Measurements from ENCODE around the gene LMBR1.

The LMBR1 gene

DNA sequence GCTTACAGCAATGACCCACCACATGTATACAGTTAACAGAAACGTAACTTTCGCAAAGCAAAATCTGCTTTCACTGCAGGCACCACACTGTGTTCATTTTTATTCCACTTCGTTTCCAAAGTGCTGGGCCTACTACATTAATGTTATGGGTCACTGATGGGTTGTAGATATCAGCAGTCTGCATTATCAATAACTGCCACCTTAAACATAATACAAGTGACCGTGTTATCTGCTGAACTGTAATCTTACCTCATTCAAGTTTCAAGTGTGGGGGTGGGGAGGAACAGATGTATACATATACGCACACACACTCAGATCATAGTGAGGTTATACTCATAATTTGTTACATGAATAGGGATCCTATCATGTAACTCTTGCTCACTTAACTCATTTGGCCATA is 231.3 kb downstream of the LMBR1 start:
- TF ChIP-seq, protein P1, sequence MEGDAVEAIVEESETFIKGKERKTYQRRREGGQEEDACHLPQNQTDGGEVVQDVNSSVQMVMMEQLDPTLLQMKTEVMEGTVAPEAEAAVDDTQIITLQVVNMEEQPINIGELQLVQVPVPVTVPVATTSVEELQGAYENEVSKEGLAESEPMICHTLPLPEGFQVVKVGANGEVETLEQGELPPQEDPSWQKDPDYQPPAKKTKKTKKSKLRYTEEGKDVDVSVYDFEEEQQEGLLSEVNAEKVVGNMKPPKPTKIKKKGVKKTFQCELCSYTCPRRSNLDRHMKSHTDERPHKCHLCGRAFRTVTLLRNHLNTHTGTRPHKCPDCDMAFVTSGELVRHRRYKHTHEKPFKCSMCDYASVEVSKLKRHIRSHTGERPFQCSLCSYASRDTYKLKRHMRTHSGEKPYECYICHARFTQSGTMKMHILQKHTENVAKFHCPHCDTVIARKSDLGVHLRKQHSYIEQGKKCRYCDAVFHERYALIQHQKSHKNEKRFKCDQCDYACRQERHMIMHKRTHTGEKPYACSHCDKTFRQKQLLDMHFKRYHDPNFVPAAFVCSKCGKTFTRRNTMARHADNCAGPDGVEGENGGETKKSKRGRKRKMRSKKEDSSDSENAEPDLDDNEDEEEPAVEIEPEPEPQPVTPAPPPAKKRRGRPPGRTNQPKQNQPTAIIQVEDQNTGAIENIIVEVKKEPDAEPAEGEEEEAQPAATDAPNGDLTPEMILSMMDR (IDR thresholded peaks at IDR 0.05) = no peak
- Histone ChIP-seq H3K4me1 (ENCODE audit: control insufficient read depth in 1 of 2, insufficient read depth in 1 of 2, low read depth in 1 of 2, low read length in 1 of 2) (no peaks in the 10 kb centered on the region), H3K36me3 (no peaks in the 10 kb centered on the region), H3K27ac (no peak overlapping the region), H3K27me3 (peaks cover 38% of the 10 kb centered on the region), H3K9me3 (no peaks in the 10 kb centered on the region), H3K4me3 (ENCODE audit: low read depth in 1 of 2, low read length in 1 of 2) (no peak overlapping the region)

DNA sequence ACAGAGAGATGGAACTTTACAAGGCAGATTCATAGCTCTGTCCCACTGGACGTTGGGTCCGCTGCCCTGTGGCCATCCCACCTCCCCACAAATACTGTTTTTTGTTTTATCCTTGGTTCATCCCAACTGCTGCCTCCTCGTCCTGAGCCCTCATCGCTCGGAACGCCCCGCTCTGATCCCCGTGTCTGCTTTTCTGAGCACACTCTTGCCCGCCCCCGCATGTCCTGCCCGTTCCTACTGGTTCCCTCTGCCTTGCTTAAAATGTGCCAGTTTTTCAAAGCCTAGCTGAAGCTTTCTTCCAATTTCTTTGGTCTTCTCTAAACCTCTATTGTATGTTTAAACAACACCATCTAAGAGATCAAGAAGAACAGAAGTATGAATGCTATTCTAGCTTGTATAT is 233.0 kb downstream of the LMBR1 start:
- Histone ChIP-seq H3K4me1 (ENCODE audit: control insufficient read depth in 1 of 2, insufficient read depth in 1 of 2, low read depth in 1 of 2, low read length in 1 of 2) (no peaks in the 10 kb centered on the region), H3K4me3 (ENCODE audit: low read depth in 1 of 2, low read length in 1 of 2) (no peak overlapping the region), H3K27ac (no peak overlapping the region), H3K36me3 (no peaks in the 10 kb centered on the region), H3K9me3 (no peaks in the 10 kb centered on the region), H3K27me3 (peaks cover 41% of the 10 kb centered on the region)
- TF ChIP-seq, protein P1 (IDR thresholded peaks at IDR 0.05) = no peak

DNA sequence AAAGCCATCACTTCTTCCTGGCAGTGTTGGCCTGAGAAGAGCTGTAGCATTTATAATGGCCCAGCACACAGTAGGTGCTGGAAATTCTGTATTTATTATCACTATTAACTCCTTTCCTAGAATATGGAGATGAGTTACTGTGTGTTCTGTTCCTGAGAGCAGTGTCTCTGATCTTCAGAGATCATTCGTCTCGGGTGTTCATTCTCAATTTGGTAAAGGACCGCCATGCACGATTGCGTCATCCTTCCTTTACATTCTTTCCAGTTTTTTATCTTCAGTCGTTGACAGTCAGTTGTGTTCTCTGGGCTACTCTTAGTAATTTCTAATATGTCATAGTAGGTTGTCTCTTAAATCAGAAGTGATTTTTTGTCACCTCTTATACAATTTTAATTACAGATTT is 233.8 kb downstream of the LMBR1 start:
- TF ChIP-seq, protein P1 (IDR thresholded peaks at IDR 0.05) = no peak
- Histone ChIP-seq H3K4me1 (ENCODE audit: control insufficient read depth in 1 of 2, insufficient read depth in 1 of 2, low read depth in 1 of 2, low read length in 1 of 2) (no peaks in the 10 kb centered on the region), H3K4me3 (ENCODE audit: low read depth in 1 of 2, low read length in 1 of 2) (no peak overlapping the region), H3K36me3 (no peaks in the 10 kb centered on the region), H3K27me3 (peaks cover 41% of the 10 kb centered on the region), H3K27ac (no peak overlapping the region), H3K9me3 (no peaks in the 10 kb centered on the region)

DNA sequence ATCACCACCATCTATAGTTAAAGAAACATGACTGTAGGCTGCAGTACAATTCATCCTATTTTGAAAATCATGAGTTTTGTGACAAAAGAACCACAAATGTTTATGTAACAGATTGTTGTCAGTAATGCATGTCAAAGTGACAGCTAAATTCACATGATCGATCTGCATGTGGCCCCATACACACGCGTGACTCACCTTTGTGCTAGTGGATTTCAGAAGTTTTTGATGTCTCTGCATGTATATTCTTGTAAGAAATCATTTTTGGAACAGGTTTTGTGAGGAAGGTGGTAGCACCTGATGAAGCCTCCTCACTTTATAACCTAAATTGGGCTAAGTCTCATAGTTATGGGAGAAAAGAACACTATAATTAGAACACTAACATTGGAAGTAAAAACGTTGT is 235.3 kb downstream of the LMBR1 start:
- H3K4me3 ChIP-seq (ENCODE audit: low read depth in 1 of 2, low read length in 1 of 2) = no peak overlapping the region
- no peaks in the 10 kb centered on the region for H3K4me1 ChIP-seq (ENCODE audit: control insufficient read depth in 1 of 2, insufficient read depth in 1 of 2, low read depth in 1 of 2, low read length in 1 of 2)
- TF ChIP-seq, protein P1 (IDR thresholded peaks at IDR 0.05) = no peak
- H3K27me3 ChIP-seq = peaks cover 41% of the 10 kb centered on the region
- no peaks in the 10 kb centered on the region for H3K36me3 ChIP-seq
- no peaks in the 10 kb centered on the region for H3K9me3 ChIP-seq
- H3K27ac ChIP-seq = no peak overlapping the region

DNA sequence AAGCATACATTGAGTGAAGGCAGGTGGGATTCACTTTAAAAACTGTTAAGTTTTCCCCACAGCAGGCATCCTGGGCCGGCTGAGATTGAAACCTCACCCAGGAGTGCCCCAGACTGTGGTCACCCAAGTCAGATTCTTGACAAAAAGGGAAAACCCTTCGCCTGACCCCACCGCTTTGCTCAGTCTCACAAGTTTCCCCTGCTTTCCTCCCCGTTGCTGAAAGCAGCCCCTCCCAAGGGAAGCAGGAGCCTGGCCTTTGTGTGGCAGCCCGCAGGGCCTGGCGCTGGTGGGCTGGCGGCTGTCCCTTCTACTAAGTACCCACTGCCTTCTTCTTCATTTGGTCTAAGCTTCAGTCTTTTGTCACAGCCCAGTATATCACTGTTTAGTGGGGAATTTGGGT is 236.4 kb downstream of the LMBR1 start:
- no peaks in the 10 kb centered on the region for H3K36me3 ChIP-seq
- no peak overlapping the region for H3K27ac ChIP-seq
- H3K27me3 ChIP-seq = peaks cover 41% of the 10 kb centered on the region
- TF ChIP-seq, protein P1 (IDR thresholded peaks at IDR 0.05) = no peak
- no peaks in the 10 kb centered on the region for H3K9me3 ChIP-seq
- no peak overlapping the region for H3K4me3 ChIP-seq (ENCODE audit: low read depth in 1 of 2, low read length in 1 of 2)
- H3K4me1 ChIP-seq (ENCODE audit: control insufficient read depth in 1 of 2, insufficient read depth in 1 of 2, low read depth in 1 of 2, low read length in 1 of 2) = no peaks in the 10 kb centered on the region

DNA sequence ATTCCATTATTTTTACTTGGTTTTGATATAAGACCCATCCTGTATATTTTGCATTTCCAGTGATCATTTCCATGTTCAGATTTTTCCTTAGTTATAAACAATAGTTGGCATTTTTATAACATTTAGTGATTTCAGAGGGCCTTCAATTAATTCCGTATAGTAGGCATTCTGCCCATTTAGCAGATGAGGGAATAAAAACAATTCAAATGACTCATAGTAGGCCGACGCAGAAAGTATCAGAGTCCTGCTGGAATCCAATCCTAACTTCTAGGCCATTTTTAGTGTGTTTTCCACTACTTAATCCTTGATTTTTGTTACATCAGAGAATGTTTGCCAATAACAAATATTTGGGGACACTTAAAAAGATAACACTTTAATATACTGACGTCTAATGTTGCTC is 237.0 kb downstream of the LMBR1 start:
- Histone ChIP-seq H3K36me3 (no peaks in the 10 kb centered on the region), H3K27me3 (peaks cover 41% of the 10 kb centered on the region), H3K4me1 (ENCODE audit: control insufficient read depth in 1 of 2, insufficient read depth in 1 of 2, low read depth in 1 of 2, low read length in 1 of 2) (no peaks in the 10 kb centered on the region), H3K27ac (no peak overlapping the region), H3K4me3 (ENCODE audit: low read depth in 1 of 2, low read length in 1 of 2) (no peak overlapping the region), H3K9me3 (no peaks in the 10 kb centered on the region)
- TF ChIP-seq, protein P1 (IDR thresholded peaks at IDR 0.05) = no peak
